Amniotic epithelial cell (primary cell): Measurements from ENCODE around the gene ZNF594.
"Not testable (repeated sequence)": the region's sequence is repeated elsewhere in the genome, so short reads cannot be mapped to it uniquely, and the experiment has no call there.

Experiments
- DNase-seq: peaks from one replicate; pipeline ENCODE4 v3.0.0-alpha.2; 2010; ENCODE audit warnings: low read depth

ZNF594 gene

DNA sequence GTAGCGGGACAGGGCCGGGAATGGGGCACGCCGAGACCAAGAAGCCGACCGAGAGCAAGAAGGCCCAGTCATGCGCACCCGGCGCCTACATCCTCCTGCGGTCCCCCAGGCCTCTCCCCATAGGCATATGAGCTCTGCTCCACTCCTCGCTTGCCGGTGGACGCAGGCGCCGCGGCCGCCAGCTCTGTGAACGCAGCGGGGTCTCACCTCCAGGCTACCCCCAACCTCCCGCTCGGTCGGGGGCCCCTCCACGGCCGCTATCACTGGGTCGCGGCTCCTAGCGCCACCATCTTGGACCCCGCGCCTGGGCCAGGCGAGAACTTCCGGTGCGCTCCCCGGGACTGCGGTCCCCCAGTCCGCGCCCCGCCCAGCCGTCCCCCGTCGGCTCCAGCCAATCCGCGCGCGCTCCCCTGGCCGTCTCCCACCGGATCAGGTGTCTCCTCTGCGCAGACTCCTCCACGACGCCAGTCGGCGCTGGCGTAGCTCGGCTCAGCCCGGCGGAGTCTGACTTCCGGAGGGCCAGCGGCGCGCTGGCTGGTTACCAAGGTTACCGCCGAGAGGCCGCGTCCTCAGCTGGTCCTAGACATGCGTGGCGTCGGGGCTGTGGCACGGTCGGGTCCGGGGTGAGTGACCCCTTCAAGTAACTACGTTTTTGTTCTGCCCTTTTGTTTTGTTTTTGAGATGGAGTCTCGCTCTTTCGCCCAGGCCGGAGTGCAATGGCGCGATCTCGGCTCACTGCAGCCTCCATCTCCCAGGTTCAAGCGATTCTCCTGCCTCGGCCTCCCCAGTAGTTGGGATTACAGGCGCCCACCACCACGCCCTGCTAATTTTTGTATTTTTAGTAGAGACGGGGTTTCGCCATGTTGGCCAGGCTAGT is at the start of gene ZNF594:
TSS of gene ZNF594 (minus strand) at position 328 of the 877 bp plus-strand sequence. CDS start 7,612 bp downstream, outside the sequence.
- peak; percentile 94 for DNase-seq

DNA sequence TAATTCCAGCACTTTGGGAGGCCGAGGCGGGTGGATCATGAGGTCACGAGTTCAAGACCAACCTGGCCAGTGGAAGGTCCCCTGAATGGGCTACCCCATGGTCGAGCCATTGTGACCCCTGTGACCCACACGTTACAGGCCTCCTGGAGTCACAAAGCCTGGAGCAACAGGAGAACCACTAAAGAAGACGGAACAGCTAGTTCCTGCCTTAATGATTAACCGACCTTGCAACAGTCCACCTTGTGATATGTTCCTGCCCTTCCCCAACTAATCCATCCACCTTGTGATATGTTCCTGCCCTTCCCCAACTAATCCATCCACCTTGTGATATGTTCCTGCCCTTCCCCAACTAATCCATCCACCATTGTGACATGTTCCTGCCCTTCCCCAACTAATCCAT is 48.1 kb upstream of the ZNF594 start:
- not testable (repeated sequence) for DNase-seq

DNA sequence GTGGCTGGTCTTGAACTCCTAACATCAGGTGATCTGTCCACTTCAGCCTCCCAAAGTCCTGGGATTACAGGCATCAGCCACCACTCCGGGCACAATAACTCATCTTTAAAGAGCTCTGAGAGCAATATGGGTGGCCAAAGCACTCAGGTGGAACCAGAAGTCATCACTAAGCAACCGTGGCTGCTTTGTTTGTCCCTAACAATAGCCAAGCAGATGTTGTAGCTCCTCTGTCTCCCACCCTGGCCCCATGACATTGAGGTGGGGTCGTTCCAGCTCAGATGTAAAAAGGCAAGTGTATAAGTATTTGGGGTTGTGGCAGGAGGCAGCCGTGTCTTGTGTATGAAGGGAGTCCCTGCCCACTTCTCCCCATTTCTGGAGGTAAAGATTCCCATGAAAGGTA is 46.7 kb upstream of the ZNF594 start:
- DNase-seq = no peak

DNA sequence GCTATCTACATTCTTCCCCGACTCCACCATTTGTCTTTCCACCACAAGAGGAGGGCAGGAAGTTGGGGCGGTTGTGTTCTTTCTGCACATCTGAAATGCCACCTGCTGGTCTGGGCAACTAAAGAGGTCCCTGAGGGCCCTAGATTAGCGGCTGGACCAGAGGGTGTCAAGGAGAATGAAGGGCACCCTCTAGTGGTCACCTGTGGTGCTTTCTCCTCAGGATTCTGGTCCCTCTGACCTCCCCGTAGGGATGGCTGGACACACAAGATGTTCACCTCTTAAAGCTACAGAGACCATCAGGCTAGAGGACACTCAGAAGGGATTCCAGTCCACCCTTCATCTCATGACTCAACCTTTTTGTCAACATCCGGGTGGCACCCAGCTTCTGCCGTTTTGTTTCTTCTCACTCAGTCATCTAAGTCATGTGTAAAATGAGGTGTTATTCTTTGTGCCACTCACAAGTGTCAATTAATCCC is 45.9 kb upstream of the ZNF594 start:
- DNase-seq = peak; percentile 64

DNA sequence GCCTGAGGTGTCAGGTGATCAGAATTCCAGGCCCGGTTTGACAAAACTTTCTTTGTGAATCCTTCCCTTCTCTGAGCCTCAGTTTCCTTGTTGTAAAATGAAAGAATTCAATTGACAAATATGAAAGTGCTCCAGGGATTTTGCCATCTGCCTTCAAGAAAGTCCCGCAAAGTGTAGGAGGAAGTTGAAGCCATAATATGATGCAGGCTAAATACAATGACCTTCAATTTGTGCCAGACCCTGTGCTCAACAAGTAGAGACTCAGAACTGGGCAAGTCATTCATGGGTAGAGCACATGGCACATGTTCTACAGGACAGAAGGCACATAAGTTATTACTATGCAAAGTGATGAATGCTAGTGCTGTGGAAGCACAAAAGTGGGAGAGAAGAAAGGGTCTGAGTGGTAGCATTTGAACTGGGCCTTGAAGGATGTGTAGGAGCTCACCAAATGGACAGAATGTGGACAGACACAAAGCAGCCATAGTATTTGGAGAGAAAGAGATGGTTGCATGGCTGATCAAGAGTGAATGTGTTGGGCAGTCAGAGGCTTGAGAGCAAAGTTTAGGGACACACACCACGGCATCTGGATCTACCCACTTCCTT is 45.4 kb upstream of the ZNF594 start:
- no peak for DNase-seq

DNA sequence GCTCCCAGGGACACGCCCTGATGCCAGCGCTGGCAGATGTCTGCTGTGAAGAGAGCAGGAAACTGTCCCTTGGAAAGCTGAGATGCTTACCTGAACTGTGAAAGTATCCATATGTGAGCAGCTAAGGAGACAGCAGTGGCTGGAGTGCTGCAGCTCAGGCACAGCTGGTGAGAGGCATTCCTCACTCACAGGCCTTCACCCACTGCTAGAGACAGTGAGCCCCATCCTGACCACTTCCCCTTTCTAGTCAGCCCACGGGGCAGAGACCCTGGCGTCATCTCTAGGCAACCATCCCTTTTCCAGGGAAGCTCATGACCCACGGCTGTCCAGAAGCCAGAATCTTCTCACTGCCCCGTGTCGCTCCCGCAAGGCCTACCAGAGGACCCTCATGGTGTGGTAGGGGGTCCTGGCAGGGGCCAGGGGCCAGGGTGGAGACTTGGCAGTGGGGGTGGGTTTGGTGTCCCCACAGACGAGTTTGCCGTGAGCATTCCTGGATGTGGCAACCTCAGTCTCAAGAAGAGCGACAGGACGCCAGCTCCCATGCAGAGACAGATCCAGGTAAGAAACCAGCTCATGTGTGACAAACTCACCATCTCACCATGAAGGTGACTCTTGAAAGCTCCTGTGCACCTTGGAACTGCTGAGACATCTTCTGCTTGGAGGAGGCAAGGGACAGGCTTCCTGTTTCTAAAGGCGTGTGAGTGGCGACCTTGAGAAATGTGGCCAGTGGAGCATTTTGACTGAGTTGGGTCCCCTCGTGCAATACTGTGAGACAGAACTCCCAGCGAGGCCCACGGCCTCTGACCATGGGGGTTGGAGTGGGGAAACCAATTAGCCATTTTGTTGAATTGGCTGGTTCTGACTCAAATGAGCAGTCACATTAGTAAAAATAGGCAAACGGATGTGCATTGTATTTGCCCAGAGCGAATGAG is 43.2 kb upstream of the ZNF594 start, which contains the start of gene SCIMP:
TSS of gene SCIMP (minus strand) at position 216 of the 932 bp plus-strand sequence. CDS start at position 111, 105 bp downstream.
- DNase-seq = no peak

DNA sequence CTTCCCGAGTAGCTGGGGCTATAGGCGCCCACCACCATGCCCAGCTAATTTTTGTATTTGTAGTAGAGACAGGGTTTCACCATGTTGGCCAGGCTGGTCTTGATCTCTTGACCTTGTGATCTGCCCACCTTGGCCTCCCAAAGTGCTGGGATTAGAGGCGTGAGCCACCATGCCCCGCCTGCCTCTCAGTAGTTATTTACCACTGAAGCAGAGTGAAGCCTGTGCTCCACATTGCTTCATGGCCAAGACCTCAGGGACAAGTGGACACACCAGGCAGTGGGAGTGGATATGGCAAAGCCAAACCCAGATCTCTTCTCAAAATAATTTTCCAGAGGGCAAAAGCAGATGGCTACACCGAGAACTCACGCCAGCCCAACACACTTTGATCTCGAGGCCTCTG is 41.8 kb upstream of the ZNF594 start:
- DNase-seq = not testable (repeated sequence)

DNA sequence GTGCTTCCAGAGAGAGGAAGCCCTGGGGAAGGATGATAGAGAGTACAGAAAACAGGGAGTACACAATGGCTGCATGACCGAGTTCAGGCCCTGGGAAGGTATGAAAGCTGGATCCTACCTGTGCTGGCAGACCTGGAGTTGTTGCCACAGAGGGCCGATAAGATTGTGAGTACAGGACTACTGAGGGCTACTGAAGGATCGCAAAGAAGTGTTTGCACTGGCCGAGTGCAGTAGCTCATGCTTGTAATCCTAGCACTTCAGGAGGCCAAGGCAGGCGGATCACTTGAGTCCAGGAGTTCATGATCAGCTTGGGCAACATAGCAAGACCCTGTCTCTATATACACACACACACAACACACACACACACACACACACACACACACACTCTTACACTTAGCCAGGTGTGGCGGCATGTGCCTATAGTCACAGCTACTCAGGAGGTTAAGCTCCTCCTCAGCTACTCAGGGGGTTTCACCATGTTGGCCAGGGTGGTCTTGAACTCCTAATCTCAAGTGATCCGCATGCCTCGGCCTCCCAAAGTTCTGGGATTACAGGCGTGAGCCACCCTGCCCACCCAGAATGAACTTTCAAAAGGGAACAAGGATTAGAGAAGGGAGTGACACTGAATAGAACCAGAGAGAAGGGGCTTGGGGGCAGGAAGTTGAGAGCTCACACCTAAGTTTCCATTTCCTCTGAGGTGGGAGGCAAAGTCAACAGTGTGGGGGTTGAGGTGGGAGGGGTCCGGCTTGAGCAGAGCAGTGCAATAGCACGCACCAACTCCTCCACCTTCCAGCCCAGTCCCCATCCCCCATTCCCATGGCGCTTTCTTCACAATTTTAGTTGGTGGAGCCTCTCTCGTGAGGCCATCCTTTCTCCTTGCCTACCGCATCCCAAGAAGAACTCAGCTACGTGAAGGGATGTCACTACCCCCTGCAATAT is 35.5 kb upstream of the ZNF594 start:
- no peak for DNase-seq

DNA sequence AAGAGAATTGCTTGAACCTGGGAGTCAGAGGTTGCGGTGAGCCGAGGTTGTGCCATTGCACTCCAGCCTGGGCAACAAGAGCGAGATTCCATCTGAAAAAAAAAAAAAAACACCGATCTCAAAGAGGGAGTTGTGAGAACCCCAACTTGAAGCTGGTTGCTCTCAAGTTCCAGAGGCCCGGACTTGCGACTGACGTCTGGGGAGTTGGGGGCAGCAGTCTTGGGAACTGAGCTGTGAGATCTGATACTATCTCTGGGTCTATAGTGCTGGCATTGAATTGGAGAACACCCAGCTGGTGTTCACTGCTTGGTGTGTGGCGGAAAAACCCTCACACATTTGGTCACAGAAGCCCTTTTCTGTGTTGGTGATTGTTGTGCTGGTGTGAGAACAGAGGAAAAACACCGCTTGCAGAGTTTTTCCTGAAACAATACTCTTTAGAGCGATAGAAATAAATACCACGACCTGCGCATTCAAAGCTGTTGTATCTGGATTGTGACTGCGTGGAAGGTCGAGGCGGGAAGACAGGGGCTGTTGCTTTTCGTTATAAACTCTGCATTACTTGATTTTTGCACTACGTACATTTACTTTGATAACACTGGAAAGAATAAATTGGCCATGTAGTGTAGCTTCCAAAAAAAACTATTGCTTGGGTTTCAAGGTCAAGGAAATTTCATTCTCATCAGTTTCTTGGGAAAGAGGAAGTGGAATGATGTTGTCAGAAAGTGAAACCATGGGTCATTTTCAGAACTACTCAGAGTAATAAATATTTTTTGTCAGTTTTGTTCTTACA is 34.2 kb upstream of the ZNF594 start:
- DNase-seq = no peak

DNA sequence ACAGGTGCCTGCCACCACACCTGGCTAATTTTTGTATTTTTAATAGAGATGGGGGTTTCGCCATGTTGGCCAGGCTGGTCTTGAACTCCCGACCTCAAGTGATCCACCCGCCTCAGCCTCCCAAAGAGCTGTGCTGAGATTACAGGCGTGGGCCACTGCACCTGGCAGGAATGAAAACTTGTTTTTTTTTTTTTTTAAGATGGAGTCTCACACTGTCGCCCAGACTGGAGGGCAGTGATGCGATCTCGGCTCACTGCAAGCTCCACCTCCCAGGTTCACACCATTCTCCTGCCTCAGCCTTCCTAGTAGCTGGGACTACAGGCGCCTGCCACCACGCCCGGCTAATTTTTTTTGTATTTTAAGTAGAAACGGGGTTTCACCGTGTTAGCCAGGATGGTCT is 30.2 kb upstream of the ZNF594 start:
- not testable (repeated sequence) for DNase-seq

DNA sequence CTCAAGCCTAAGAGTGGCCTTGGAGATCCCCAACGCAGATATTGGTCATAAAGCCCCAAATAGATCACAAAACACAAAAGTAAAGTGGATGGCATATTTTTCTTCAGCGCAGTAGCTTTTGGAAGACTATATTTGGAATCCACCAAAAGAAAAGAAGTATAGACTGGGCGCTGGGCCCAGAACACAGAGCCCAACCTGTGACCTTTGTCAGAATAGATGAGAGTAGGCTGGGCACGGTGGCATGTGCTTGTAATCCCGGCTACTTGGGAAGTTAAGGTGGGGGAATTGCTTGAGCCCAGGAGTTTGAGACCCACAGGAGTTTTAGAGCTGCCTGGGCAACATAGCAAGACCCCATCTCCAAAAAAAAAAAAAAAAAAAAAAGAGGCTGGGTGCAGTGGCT is 28.4 kb upstream of the ZNF594 start:
- DNase-seq = no peak

DNA sequence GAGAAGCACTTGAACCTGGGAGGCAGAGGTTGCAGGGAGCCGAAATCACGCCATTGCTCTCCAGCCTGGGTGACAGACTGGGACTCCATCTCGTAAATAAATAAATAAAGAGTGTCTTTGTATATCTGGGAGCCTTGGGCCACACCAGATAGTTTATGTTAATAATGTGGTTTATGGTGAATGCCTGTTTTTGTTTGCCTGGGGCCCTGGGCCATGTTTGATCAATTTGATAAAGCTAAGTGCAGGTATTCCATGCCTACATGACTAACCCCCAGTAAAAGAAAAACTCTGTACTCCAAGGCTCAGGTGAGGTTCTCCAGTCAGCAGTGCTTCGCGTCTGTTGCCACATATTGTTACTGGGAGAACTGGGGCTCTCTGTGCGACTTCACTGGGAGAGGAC is 27.9 kb upstream of the ZNF594 start:
- no peak for DNase-seq

DNA sequence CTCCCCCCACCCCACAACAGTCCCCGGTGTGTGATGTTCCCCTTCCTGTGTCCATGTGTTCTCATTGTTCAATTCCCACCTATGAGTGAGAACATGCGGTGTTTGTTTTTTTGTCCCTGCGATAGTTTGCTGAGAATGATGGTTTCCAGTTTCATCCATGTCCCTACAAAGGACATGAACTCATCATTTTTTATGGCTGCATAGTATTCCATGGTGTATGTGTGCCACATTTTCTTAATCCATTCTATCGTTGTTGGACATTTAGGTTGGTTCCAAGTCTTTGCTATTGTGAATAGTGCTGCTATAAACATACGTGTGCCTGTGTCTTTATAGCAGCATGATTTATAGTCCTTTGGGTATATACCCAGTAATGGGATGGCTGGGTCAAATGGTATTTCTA is 25.9 kb upstream of the ZNF594 start:
- DNase-seq = not testable (repeated sequence)

DNA sequence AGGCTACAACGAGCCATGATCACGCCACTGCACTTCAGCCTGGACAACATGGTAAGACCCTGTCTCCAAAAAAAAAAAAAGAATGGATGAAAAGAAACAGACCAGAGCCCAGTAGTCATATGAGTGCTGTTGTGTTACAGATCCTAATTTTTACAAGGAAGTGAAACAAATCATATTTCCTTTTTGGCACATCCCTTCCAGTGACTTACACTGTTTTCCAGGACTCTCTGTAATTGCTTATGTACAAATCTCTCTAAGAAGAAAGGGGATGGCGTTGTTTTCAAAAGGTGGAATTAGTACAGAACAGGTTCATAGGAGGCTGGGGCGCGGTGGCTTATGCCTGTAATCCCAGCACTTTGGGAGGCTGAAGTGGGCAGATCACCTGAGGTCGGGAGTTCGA is 19.8 kb upstream of the ZNF594 start:
- DNase-seq = no peak

DNA sequence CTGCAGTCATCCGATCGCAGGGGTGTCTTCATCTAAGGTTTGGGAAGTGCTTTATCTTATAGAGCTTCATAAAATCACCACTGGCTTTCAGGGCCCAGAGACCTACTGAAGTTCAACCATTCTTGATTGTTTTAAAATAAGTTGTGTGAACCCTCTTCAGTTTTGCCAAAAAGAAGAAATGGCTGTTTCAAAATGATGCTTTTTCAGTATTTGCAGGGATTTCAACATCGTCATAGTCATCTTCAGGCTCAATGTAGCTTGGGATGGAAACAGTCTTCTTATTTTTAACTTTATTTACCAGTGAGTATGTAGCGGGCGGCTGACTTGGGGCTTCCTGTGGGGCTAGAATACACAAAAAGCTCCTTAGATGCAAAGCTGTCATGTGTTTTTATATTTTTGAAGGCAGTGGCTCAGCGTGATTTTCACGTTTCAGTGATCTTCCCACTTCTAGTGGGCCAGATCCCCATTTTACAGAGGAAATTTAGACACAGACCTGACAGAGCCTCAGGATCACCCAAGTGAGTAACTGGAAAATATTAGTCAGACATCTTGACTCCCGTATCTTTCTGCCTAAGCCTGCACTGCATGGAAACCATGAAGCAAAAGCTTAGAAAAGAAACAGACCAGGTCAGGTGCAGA is 19.1 kb upstream of the ZNF594 start:
- DNase-seq = no peak

DNA sequence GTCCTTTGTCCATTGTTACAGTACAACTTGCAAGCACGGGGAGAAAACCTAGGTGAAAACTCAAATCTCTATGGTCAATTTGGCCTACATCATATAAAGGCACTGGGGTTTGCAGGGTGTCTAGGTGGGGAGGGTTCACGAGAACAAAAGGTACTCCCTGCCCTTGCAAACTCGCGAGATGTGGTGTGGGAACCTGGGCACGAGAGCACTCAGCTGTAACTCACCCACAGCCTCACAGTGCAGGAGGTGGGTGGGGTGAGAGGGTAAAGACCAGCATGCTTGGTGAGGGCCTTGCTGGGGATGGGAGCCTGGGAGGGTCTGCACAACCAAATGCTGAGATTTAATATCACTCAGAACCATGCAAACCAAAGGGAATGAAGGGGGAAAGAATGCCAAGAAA is 18.4 kb upstream of the ZNF594 start:
- no peak for DNase-seq

DNA sequence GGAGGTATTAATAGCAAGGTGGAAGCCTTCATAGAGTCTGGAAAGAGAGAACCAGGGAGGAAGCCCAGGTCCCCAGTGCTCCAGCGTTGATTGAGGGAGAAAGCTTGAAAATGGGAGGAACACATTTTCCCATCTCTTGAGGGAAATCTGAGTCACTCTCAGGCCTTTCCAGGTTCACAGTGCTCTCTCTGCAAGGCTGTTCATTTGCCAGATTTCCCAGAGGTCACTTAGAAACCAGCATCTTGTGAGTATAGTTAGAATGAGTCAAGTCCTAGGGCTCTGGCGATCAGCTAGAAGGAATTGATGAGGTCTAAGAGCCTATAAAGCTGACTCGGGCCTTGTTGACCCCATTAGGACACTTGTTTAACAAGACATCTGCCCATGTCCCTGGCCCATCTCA is 17.7 kb upstream of the ZNF594 start:
- no peak for DNase-seq

DNA sequence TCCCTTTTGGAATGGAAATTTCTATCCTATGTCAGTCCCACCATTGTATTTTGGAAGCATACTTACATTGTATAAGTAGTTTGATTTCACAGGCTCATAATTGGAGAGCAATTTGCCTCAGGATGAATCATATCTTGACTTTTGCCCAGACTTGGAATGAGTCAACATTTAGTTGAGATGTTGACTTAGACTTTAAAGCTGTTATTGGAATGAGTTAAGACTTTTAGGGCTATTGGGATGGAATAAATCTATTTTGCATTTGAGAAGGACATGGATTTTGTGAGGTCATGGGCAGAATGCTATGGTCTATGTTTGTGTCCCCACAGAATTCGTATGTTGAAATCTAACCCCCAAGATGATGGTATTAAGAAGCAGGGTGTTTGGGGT is 12.2 kb upstream of the ZNF594 start:
- DNase-seq = peak; percentile 33

DNA sequence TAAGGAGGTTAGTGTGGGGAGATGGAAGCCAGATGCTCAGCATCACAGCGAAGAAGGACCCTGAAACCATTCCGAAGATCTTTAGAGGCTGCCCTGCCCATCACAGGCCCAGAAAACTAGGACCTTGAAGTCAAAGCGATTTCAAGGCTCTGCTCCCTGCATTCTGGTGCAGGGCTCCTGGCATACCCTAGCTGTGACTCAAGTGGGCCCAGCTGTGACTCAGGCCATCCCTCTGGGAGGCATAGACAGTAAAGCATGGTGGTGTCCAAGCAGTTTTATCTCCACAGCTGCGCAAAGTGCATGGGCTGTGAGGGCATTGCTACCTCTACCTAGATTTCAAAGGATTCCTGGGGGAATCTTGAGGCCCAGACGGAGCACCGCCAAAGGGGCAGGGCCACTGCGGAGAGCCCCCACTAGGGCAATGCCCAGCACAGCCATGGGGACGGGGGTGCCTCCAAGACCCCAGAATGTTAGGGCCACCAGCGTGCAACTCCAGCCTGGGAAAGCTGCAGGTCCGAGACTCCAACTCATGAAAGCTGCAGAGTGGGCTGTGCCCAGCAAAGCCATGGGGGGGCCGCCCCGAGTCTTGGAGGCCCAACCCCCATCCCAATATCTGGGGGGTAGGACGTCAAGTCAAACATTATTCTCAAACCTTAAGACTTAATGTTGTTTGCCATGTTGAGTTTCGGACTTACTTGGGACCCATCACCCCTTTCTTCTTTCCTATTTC is 11.7 kb upstream of the ZNF594 start:
- DNase-seq = no peak
